ENCODE results near the gene NHS.
A peak's percentile ranks its signal among the peaks of the same experiment; 100 is the strongest.

The NHS gene

DNA sequence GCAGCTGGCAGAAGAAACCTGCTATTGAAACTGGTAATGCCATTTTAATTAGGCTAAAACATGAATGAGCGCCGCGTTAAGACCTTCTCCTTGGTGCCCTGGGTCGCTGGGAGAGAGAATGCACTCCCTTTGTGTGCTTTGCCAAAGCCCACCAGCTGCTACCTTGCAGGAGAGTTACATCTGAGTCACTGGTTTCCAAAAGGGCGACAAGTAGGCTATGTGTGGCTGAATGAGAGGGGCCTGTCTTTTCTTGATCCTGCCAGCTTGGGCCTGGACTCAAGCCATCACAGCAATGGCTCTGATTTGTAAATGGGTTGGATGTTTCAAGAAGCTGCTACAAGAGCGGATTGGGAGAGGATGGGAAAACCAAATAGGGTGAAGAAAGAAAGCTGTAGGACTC, 81.5 kb downstream of the NHS start:
- DNase-seq, result no peak

DNA sequence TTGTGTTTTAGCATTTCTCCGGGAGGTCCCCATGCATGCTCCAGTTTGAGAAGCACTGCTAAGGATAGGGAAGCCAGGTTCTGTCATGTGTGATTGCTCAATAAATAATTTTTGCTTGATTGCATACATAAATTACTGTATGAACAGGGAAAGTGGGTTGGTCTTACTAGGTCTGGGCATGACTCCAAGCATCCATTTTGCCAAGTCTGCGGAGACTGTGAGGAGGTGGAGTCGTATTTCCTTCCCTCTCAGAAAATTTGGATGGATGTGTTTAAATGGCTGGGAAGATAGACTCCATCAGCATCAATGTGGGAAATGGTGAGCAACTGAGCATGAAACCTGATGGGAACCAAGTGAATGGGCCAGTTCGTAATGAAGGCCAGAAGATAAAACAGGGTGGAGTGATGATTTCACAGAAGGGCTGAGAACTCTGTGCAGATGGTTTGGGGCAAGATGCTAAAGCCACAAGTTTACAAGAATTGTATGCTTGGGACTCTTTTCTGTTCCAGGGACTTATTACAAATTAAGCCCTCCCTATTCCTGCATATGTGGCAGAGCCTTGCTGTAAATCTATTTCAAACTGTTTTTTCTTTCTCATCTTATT, 84.1 kb downstream of the NHS start:
- no peak for DNase-seq

DNA sequence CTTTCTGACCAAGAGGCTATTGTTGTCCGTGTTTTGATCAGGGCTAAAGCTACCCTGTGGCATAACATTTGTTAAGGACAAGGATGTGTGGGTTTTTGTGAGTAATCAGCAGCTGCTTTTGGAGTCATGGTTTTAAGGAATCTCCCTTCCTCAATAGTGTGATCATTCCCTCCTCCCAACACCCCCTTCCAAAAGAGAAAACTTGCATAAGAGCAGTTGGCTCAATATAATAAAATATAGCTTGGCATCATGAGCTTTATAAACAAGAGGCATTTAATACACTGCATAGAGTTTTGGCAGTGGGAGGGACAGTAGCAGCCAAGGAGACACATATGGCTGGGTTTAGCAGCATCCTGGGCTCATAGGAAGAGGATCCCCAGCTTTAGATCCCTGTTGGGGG, 84.7 kb downstream of the NHS start:
- DNase-seq, result no peak

- no peak for DNase-seq
Observed at GRCh38 chrX:17462881-17463280, 87.9 kb downstream of the NHS start.

- no peak for DNase-seq
Observed at GRCh38 chrX:17464194-17464593, 89.2 kb downstream of the NHS start.

DNA sequence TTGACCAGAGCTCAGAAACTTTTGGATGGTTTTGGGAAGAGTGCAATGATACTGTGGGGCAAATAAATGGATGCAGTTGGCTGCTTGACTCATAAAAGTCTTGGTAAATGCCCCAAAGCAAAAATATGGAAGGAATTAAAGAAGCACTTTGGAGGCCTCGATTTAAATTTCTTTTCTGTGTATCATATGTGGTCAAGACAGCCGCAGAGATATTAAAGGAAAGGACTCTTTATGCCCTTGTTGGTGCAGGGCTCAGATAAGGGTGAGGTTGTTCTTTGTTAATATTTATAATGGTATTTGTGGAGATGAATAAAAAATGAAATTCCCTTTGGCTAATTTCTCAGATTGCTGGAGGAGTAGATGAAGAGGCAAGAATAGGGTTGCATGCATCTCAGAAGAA, 90.2 kb downstream of the NHS start:
- DNase-seq, result no peak

GRCh38 chrX:17465802-17466201, 90.8 kb downstream of the NHS start:
- DNase-seq, result peak in 1 of 2 experiments; percentile 6

- no peak for DNase-seq
Observed at GRCh38 chrX:17470136-17470535, 95.1 kb downstream of the NHS start.

GRCh38 chrX:17471121-17471520, 96.1 kb downstream of the NHS start:
- no peak for DNase-seq

- no peak for DNase-seq
Observed at GRCh38 chrX:17471861-17472260, 96.9 kb downstream of the NHS start.

DNA sequence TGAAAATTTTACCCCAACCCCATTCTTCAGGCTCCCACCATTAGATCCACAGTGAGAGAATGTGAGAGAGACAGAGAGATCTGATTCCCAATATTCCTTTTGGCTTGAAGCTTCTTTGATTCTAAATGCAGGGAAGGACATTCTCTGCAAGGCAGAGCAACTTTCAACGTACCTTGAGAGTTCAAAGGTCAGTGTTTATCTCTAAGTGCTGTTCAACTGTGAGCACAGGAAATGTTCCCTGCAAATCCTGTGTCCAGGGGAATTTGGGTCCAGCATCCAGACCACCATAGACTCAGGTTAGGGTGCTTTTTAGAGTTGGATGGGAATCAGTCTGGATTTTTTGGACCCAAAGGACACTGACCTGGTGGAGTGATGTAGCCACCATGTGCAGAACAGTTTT, 97.4 kb downstream of the NHS start:
- no peak for DNase-seq

DNA sequence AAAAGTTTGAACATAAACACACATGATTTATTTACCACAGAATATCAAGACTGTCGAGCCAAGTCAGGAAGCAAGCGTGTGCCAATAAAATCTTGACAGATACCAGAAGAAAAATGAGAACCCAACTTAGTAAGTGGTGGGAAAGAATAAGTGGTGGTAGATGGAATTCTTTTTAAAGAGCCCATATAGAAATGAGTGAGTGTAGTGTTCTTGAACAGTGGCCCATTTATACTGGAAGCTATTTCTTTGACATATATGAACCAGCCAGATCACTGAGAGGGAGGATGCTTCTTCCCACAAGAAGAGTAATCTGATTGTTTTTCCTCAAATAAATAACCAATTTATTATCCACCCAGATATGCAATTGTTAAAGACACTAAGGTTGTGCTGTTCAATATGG, 98.0 kb downstream of the NHS start:
- no peak for DNase-seq

GRCh38 chrX:17474892-17475291, 99.9 kb downstream of the NHS start:
- no peak for DNase-seq

GRCh38 chrX:17475449-17476217, 100.6 kb downstream of the NHS start:
- no peak for DNase-seq

GRCh38 chrX:17476411-17476810, 101.4 kb downstream of the NHS start:
- no peak for DNase-seq

- no peak for DNase-seq
Observed at GRCh38 chrX:17481086-17481485, 106.1 kb downstream of the NHS start.

DNA sequence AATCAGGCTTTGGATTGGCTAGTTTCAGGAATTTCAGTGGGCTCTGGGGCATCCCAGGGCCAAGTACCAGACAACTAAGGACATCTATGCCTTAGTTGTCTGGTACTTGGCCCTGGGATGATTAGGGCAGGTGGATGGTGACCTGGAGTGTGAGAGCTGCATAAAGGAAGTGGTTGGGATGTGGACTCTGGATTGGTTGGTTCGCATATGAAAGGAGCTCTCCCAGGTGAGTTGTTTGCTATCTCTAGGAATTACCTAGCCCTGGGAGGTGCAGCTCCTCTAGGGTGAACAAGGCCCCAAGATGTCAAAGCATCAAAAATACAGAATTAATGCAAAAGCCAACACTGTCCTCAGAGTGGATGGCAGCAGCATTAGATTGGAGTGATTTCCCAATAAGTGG, 109.6 kb downstream of the NHS start:
- no peak for DNase-seq

- DNase-seq, result no peak
Observed at GRCh38 chrX:17485391-17485790, 110.4 kb downstream of the NHS start.

- DNase-seq, result no peak
Observed at GRCh38 chrX:17488036-17488435, 113.0 kb downstream of the NHS start.

GRCh38 chrX:17494216-17494615, 119.2 kb downstream of the NHS start:
- no peak for DNase-seq

DNA sequence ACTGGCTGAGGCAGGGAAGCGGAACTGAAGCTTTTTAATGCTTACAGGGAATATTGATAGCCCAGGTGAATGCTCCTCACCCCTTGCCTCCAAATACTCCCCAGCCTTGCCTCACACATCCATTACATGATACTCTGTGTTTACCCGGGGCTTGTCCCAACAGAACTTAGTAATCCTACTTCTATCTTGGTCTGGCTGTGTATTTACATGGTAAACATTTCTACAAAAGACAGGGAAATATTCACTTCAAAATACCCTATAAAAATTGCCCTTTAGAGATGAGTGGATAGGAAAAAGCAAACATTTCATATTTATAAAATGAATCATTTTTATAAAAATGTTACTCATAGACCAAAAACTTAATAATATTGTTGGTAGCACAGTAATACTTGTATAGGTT, 120.1 kb downstream of the NHS start:
- no peak for DNase-seq

DNA sequence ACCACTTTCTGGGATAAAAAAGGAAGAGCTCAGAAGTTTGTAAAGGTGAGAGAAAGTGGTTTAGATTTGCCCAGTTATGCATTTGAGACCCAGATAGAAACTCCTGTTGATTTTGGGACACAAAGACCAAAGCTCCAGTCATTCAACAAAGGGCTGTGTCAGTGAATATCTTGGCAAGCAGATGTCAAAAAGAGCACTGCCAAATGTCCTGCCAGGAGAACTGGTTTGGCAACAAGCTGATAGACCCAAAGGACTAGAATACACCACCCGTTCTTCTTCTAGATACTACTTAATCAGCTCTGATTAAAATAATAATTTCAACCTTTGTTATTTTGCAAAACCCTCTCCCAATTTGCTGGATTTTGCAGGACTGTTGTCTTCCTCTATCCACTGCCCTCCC, 121.4 kb downstream of the NHS start:
- no peak for DNase-seq

DNA sequence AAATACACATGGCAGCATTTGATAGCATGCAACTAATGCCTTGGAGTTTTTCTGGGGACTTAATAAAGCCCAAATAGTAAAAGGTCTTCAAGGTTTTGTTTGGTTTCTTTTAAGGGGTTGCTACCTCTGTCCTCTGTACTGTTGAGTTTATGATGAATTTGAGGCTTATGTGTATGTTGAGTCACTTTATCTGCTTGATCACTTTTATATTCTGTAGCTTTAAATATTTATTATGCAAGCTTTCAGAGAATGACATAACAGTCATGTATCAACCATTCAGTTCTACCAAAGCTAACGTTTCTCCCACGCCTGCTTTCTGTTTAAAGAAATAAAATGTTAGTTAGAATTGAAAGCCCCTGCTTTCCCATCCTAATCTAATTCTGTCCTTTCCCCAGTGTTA, 122.2 kb downstream of the NHS start:
- DNase-seq, result no peak

DNA sequence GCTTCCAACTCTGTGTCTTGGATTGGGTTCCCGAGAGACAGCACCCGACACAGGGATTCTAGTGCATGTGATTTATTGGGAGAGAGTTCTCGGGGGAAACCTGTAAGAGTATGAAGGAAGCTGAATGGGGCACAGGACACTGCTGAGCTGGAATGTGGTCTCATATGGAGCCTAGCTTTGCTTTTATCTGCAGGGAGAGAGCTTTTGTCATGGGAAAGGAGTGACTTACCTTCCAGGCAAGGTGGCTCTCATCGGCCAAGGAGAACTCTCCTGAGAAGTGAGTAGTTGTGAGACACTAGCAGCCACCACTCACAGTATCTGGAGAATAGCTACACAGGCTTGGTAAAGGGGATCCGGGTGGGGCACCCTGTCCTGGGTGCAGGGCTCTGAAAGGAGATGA, 124.5 kb downstream of the NHS start:
- DNase-seq, result no peak

- no peak for DNase-seq
Observed at GRCh38 chrX:17500145-17500579, 125.2 kb downstream of the NHS start.
